K562 (cell line): Measurements from ENCODE around the gene ERCC1. TPM values are rescaled to one million over a fixed set of nuclear protein-coding genes. Genes with fewer than 3 reads are reported as not detected.

ENCODE experiments used
- CGGBP1 ChIP-seq: fragments of 250-450 bp; sonication (Bioruptor Pico); IDR thresholded peaks from 2 replicates; pipeline ENCODE4 v1.9.0; 2021; ENCODE audit warnings: mild to moderate bottlenecking
- CREB1 ChIP-seq, 2 experiments: sonication (generic) in 1 of 2; formaldehyde crosslinking in 1 of 2; IDR thresholded peaks; 2 replicates each; pipeline versions ENCODE4 v1.6.1 to v1.8.0; 2012 to 2022; ENCODE audit warnings: inconsistent platforms in 1 of 2, mild to moderate bottlenecking in 1 of 2, missing genetic modification reagents in 1 of 2, moderate library complexity in 1 of 2
- CREB3L1 ChIP-seq: fragments of 450-650 bp; IDR thresholded peaks from 2 replicates; pipeline ENCODE4 v1.6.1; 2014; ENCODE audit warnings: low read depth, mild to moderate bottlenecking, moderate library complexity, borderline replicate concordance
- MTA3 ChIP-seq: fragments of 450-650 bp; formaldehyde crosslinking; IDR thresholded peaks from 2 replicates; pipeline ENCODE4 v1.6.1; 2017; ENCODE audit warnings: mild to moderate bottlenecking, borderline replicate concordance
- NBN ChIP-seq: fragments of 450-650 bp; IDR thresholded peaks from 2 replicates; pipeline ENCODE4 v1.6.1; 2016; ENCODE audit warnings: low read depth, mild to moderate bottlenecking
- NR0B1 ChIP-seq: fragments of 450-650 bp; IDR thresholded peaks from one replicate; pipeline ENCODE4 v1.6.1; 2018; ENCODE audit warnings: mild to moderate bottlenecking, moderate library complexity; ENCODE audit not compliant: partially characterized antibody
- PCBP2 ChIP-seq: fragments of 200-400 bp; formaldehyde crosslinking; IDR thresholded peaks from 2 replicates; pipeline ENCODE4 v1.6.1; 2018; ENCODE audit warnings: low read length, low read depth, mild to moderate bottlenecking, moderate library complexity; ENCODE audit not compliant: poor library complexity, severe bottlenecking
- POLR3G ChIP-seq: IDR thresholded peaks from 2 replicates; pipeline ENCODE4 v1.6.1; 2011; ENCODE audit not compliant: insufficient read length, insufficient replicate concordance; ENCODE audit errors: extremely low read depth
- PURB ChIP-seq: sonication (generic); formaldehyde crosslinking; IDR thresholded peaks from 2 replicates; pipeline ENCODE4 v1.9.0; 2021; ENCODE audit warnings: low read depth, mild to moderate bottlenecking, missing genetic modification reagents
- REST ChIP-seq, 2 experiments: fragments of 450-650 bp; formaldehyde crosslinking in 1 of 2; IDR thresholded peaks; 2 replicates each; pipeline versions ENCODE4 v1.4.0 to v1.6.1; 2014 to 2020; ENCODE audit warnings: mild to moderate bottlenecking in 2 of 2, borderline replicate concordance in 1 of 2, low read depth in 1 of 2
- RFX5 ChIP-seq: IDR thresholded peaks from 2 replicates; pipeline ENCODE4 v1.6.1; 2011; ENCODE audit warnings: low read depth, mild to moderate bottlenecking, improper control_type of control experiment, low read length
- SMARCA4 ChIP-seq: fragments of 450-650 bp; IDR thresholded peaks from 2 replicates; pipeline ENCODE4 v1.6.1; 2016
- SMC3 ChIP-seq: conservative IDR thresholded peaks from 2 replicates; pipeline ENCODE4 v1.6.1; 2011; ENCODE audit warnings: low read depth, low read length, improper control_type of control experiment; ENCODE audit not compliant: insufficient read depth
- TAF15 ChIP-seq: fragments of 200-400 bp; formaldehyde crosslinking; IDR thresholded peaks from 2 replicates; pipeline ENCODE4 v1.6.1; 2017; ENCODE audit warnings: mild to moderate bottlenecking, low read depth, low read length, moderate library complexity
- TARDBP ChIP-seq: fragments of 450-650 bp; IDR thresholded peaks from 2 replicates; pipeline ENCODE4 v1.6.1; 2016
- ZNF146 ChIP-seq: IDR thresholded peaks from one replicate; pipeline ENCODE4 v1.6.1; 2018; ENCODE audit warnings: missing compliant biosample characterization; ENCODE audit not compliant: unreplicated experiment
- polyA plus RNA-seq, 8 experiments: library from polyadenylated mRNA; depleted of rRNA in 4 of 8; stranded (reverse) in 5 of 8; unstranded in 3 of 8; fragments of >200 nt; fragmentation: Nextera tagmentation in 2 of 8; fragmentation: Illumina TruSeq in 1 of 8; extraction: Ambion mirVana in 2 of 8; extraction: Trizol in 1 of 8; gene quantifications; 2 replicates each; pipeline versions ENCODE4 v1.2.1 to v1.2.3, GENCODE V29; 2011 to 2014; ENCODE audit warnings: inconsistent platforms in 1 of 8, missing spikeins in 1 of 8
- total RNA-seq, 7 experiments: library from RNA; depleted of rRNA in 6 of 7; stranded (reverse); fragments of >200 nt in 6 of 7; fragmentation: Illumina TruSeq in 2 of 7; extraction: Trizol in 2 of 7; gene quantifications; 2 replicates each; pipeline versions ENCODE4 v1.2.1 to v1.2.3, GENCODE V29; 2011 to 2021; ENCODE audit warnings: low replicate concordance in 1 of 7

ERCC1 gene
- total and polyA plus RNA-seq, 9 of the 15 experiments (the other 6 are each of a cell fraction or from before 2014, with no cell fraction given) = 9.3 to 92.6 (median 60.0) TPM

- peak; percentile 43; the same call in 1 of the 2 replicates for TF ChIP-seq REST (IDR thresholded peaks at IDR 0.05; ENCODE audit: borderline replicate concordance)
- TF ChIP-seq REST (CRISPR knock-in tag; IDR thresholded peaks at IDR 0.05; ENCODE audit: low read depth) = no peak
- no peak for TF ChIP-seq CREB1 (IDR thresholded peaks at IDR 0.05)
- TF ChIP-seq CREB1 (CRISPR knock-in tag; IDR thresholded peaks at IDR 0.05) = peak; percentile 40; the same call in 1 of the 2 replicates
- TF ChIP-seq MTA3 = no peak
- TF ChIP-seq PURB (CRISPR knock-in tag) = no peak
- TF ChIP-seq POLR3G = no peak
- peak; percentile 42 for TF ChIP-seq SMC3
- no peak for TF ChIP-seq RFX5
- no peak for TF ChIP-seq NR0B1
- TF ChIP-seq TARDBP = no peak
- no peak for TF ChIP-seq ZNF146 (CRISPR knock-in tag)
- no peak for TF ChIP-seq CGGBP1 (CRISPR knock-in tag)
- no peak for TF ChIP-seq TAF15
- no peak for TF ChIP-seq CREB3L1
- TF ChIP-seq PCBP2 = no peak
- no peak for TF ChIP-seq NBN
- TF ChIP-seq SMARCA4 = no peak
Measured at GRCh38 chr19:45402298-45403061, 21.2 kb downstream of the ERCC1 start (continued).
